CD4-positive, alpha-beta T cell treated with Interleukin-4 for 1 hour (primary cell): ENCODE data around the gene NFATC3.
"Not testable (repeated sequence)": the region's sequence is repeated elsewhere in the genome, so short reads cannot be mapped to it uniquely, and the experiment has no call there.

Experiments used
- DNase-seq, 2 donors: peaks; one replicate each; pipeline ENCODE4 v3.0.0-alpha.2; 2020 to 2022

The NFATC3 gene

GRCh38 chr16:68120496-68120895 is 35.3 kb downstream of the NFATC3 start:
- DNase-seq, result not testable (repeated sequence)

GRCh38 chr16:68126395-68126794 is 41.2 kb downstream of the NFATC3 start:
- no peak for DNase-seq

DNA sequence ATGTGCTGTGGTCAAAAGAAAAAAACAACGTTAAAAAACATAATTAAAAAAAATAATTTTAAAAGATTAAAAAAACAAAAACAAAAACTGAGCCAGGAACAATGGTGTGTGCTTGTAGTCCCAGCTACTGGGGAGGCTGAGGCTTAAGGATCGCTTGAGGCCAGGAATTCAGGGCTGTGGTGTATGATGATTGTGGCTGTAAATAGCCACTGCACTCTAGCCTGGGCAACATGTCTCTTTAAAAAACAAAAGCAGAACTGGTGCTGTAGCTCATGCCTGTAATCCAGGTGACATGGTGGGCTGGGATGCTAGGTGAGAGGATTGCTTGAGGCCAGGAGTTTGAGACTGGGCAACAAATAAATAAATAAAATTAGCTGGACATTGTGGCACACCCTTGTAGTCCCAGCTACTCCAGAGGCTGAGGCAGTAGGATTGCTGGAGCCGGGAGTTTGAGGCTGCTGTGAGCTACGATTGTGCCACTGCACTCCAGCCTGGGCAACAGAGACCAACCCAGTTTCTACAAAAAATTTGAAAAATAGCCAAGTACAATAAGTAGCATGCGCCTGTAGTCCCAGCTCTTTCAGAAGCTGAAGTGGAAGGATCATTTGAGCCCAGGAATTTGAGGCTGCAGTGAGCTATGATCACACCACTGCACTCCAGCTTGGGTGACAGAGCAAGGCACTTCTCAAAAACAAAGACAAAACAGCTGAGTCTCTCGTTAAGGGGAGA is 43.6 kb downstream of the NFATC3 start:
- DNase-seq, result no peak

GRCh38 chr16:68130520-68130919 is 45.4 kb downstream of the NFATC3 start:
- DNase-seq, result no peak

- DNase-seq, result peak in 1 of 2 donors; percentile 48
Observed at GRCh38 chr16:68131813-68132706, 46.9 kb downstream of the NFATC3 start.

DNA sequence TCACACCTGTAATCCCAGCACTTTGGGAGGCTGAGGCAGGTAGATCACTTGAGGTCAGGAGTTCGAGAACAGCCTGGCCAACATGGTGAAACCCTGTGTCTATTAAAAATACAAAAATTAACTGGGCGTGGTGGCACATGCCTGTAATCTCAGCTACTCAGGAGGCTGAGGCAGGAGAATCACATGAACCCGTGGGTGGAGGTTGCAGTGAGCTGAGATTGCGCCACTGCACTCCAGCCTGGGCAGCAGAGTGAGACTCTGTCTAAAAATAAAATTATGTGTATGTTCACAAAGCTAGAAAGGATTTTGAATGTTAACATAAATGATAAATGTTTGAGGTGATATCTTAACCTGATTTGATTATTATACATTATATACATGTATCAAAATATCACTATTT is 47.8 kb downstream of the NFATC3 start:
- not testable (repeated sequence) for DNase-seq

DNA sequence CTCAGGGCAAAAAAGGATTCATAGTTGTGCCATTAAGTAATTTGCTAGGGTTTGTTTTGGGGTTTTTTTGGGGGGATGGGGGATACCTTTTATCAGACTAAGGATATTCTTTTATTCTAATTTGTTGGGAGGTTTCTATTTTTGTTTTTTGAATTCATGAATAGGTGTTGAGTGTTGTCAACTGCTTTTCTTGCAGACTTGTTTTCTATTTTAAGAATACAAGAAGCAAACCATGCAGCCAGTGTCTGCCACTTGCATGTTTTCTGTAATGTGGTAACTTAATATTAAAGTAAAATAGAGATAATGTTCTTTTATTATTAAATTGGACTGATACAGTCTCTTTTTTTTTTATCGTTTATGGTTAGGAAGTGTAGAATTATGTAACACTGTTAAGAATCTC is 49.5 kb downstream of the NFATC3 start:
- no peak for DNase-seq

DNA sequence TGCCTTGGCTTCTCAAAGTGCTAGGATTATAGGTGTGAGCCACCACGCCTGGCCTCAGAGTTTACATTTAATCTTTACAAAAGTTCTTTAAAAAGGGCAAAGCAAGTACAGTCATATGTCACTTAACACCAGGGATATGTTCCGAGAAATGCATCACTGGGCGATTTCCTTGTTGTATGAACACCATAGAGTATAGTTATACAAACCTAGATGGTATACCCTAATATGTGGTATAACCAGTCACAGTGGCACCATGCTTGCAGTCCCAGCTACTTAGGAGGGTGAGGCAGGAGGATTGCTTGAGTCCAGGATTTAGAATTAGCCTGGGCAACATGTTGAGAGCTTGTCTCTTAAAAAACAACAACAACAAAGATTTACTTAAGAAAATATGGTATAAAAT is 51.3 kb downstream of the NFATC3 start:
- no peak for DNase-seq

DNA sequence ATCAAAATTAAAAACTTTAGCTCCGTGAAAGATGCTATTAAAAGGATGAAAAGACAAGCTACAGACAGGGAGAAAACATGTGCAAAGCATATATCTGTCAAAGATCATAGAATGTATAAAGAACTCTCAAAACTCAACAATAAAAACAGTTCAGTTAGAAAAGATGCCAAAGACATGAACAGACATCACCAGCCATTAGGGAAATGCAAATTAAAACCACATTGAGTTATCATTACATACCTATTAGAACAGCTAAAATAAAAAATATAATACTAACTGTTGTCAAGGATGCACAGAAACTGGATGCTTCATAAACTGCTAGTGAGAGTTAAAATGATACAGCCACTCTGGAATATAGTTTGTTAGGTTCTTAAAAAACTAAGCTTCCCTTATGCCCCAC is 58.8 kb downstream of the NFATC3 start:
- DNase-seq, result no peak

DNA sequence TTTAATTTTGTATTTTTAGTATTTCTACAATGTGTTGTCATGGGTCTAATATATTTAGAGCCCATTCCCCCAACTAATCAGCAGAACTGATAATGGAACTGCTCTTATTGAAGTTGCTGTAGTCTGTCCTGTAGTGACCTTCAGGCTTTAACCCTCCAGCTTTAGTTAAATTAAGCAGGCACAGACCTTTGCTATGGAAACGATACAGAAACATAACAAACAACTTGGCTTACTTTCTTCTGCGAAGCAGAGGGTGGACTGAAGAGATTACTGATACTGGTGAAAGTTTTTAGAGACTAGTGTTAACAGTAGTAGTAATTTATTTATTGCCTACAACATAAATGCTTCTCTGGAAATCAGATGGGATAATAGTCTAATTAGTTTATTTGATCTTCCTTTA is 61.4 kb downstream of the NFATC3 start:
- peak in 1 of 2 donors; percentile 24 for DNase-seq

DNA sequence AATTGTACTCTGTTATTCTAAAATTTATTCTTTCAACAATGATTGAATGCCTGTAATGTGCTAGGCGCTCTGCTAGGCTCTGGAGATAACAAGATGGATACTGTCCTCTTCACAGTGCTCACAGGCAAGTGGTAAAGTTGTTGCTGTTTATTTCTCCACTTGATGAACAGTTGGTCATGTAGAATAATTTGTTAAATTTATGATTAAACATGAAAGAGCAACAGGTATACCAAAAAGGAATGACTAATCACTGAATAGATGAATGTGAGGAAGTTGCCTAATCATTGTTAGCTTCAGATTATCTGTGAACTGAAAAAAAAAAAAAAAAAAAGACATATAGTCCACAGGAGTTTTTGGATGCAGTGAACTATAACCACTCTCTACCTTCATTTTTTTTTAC is 62.3 kb downstream of the NFATC3 start:
- no peak for DNase-seq

DNA sequence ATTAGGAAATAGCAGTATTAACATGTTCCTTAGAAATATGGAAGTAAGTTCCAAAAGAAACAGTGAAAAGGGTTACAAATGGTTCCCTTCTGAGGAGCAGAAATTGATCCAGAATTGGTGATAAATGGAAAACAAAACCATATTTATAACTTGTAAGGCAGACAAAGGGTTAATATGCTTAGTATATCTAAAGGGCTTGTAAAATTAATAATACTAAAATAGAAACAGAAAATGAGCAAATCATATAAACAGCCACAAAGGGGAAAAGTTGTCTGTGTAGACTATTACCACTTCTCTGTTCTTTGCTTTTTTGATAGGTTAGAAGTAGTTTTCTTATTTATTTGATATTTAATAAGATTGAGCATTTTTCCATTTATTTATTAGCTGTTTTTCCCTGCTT is 64.4 kb downstream of the NFATC3 start:
- no peak for DNase-seq

- DNase-seq, result no peak
Observed at GRCh38 chr16:68155425-68155824, 70.3 kb downstream of the NFATC3 start.

DNA sequence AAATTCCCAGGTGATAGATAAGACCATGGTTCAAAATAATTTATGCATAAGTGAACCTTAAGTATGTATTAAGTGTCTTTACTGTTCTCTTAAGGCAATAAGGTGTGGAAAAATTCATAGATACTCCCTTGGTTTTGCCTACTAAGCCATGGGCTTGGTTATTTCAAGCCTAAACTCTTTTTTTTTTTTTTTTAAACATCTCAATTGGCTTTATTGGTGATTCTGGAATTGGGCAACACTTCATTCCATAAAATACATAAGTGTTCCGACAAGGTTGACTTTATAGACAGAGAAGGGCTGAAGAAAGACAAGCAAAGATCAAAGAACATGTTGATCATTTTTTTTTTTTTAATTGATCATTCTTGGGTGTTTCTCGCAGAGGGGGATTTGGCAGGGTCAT is 77.2 kb downstream of the NFATC3 start:
- no peak for DNase-seq

- not testable (repeated sequence) for DNase-seq
Observed at GRCh38 chr16:68163275-68163674, 78.1 kb downstream of the NFATC3 start.

DNA sequence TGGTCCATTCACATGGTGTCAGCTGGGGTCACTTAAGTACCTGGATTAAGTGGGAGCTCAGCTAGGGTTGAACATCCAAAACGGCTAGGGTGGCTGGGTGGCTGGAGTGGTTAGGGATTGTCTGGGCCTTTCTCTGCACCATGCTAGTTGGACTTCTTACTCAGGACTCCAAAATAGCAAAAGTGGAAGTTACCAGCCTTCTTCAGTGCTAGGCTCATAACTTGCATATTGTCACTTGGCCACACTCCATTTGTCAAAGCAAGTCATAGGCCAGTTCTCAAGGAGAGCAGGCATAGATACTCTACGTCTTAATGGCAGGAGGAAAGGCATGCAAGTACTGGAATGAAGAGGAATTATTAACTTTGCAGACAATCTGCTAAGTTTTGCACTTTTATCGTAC is 81.1 kb downstream of the NFATC3 start:
- no peak for DNase-seq

- no peak for DNase-seq
Observed at GRCh38 chr16:68179196-68179795, 94.1 kb downstream of the NFATC3 start.

DNA sequence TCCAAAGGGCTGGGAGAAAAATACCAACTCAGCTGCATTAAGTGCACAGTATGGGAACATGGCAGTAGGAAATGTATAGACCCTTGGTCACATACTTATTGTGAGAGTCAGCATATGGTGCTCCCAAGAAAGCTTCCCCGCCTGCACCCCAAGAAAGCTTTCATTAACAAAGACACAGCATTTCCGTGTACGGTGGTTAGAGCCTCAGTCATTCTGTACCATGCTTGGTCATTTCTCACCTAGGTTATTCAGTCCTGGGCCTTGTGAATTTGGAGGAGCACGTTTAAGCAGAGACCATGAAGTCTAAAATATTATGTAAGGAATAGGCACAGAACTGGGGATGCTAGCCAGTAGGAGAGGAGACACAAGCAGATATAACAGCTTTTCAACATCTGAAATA is 94.7 kb downstream of the NFATC3 start:
- no peak for DNase-seq

DNA sequence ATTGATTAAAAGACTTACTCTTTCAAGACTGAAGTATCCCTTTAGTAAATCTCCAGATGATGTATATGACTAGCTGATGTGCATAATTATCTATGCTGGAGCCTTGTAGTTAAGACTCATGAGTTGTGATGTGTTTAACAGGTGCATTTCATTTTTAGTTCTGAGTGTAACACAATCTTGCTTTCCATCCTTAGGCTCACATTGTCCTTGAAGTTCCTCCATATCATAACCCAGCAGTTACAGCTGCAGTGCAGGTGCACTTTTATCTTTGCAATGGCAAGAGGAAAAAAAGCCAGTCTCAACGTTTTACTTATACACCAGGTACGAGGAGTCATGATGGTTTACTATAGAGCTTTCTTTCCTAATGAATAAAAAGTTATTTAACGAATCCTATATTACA is 97.9 kb downstream of the NFATC3 start:
- no peak for DNase-seq

DNA sequence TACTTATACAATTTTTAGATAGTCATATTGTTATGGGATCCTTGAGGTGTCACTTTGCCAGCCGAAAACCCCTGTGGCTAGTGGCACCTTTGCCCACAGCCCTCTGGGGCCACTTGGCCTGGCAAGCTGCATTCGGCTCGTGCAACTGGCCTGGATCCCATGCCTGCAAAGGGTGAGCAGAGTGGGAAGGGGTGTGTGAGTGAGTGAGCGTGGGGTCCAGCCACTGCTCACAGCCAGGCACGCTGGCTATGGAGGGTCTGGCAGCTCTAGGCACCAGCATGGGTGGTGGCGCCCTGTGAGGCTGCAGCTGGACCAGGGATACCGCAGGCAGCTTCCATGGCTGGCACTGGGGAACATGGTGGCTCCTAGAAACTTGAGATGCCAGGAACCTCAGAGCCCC is 101.7 kb downstream of the NFATC3 start:
- no peak for DNase-seq

DNA sequence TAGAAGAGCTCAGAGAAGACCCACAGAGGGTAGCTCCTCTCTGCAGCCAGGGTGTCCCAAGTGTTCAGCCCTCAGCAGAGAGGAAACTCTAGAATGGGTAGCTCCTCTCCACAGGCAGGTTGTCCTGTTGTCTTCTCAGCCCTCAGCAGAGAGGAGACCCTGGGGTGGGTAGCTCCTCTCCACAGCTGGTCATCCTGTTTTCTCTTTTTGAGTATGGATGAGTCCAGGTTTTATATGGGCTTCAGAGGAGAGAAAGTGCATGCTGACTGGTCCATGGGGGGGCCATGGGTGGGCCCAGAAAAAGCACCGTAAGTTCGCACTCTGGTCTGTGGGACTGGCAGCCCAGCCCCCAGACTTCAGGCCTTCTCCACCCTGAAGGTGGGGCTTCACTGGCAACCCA is 102.3 kb downstream of the NFATC3 start:
- DNase-seq, result no peak

DNA sequence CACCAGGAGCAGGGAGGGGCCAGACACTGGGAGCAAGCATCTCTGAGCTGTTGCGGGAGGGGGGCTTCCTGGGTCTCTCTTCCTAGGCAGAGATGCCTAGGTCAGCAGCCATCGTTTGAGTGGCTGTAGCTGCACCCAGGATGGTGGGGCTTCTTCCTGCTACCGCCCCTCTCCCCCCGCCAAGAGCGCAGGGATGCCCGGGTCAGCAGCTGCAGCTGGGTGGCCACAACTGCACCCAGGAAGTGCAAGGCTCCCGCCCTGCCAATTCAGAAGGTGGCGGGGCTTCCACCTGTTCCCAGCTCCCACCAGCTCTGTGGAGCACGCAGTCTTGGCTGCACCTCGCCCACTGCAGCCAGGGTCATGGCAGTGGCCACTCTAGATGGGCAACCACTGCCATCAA is 103.0 kb downstream of the NFATC3 start:
- DNase-seq, result no peak

DNA sequence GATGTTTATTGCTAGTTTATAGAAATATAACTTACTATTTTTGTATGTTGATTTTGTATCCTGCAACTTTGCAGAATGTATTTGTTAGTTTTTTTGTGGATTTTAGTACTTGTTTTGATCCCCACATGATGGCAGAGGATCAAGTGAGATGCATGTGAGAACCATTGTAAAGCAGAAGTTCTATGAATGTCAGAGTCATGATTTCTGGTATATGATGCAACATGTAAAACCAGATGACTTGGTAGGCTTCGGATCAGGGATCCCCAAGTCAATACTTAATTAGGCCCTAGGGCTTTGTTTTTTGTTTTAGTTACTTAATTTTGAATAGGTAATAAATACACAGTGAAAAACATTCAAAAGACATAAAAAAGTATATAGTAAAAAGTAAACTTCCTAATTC is 104.9 kb downstream of the NFATC3 start:
- DNase-seq, result no peak
